Activated naive CD4-positive, alpha-beta T cell treated with anti-CD3 and anti-CD28 coated beads for 36 hours (primary cell): ENCODE measurements around the gene MMP15. TPM values are rescaled to one million over a fixed set of nuclear protein-coding genes. Genes with fewer than 3 reads are reported as not detected.
A peak's percentile ranks its signal among the peaks of the same experiment; 100 is the strongest.

Experiments used
- CTCF ChIA-PET: fragments of 350-600 bp; sonication (Branson Sonifier 250); formaldehyde crosslinking; loops from one replicate; lab custom pipeline; 2021; ENCODE audit warnings: antibody characterized with exemption; lab: Charles Lee
- DNase-seq: peaks from one replicate; pipeline ENCODE4 v3.0.0-alpha.2; 2020
- H3K27ac Mint-ChIP-seq: one replicate; pipeline ENCODE4 v1.8.0; 2021; ENCODE audit warnings: mild to moderate bottlenecking, mixed read lengths
- H3K27me3 Mint-ChIP-seq: one replicate; pipeline ENCODE4 v1.8.0; 2021; ENCODE audit warnings: low read depth, mixed read lengths
- H3K36me3 Mint-ChIP-seq: one replicate; pipeline ENCODE4 v1.8.0; 2021; ENCODE audit warnings: low read depth, mixed read lengths
- H3K4me1 Mint-ChIP-seq: one replicate; pipeline ENCODE4 v1.8.0; 2021; ENCODE audit warnings: low read depth, mixed read lengths
- H3K4me3 Mint-ChIP-seq: one replicate; pipeline ENCODE4 v1.8.0; 2021; ENCODE audit warnings: mild to moderate bottlenecking, moderate library complexity, mixed read lengths
- H3K9me3 Mint-ChIP-seq: one replicate; pipeline ENCODE4 v1.8.0; 2021; ENCODE audit warnings: mixed read lengths
- intact Hi-C: fragments of 100-400 bp; cut with micrococcal nuclease; formaldehyde crosslinking; loops from one replicate; pipeline ENCODE4 v1.15.1; 2023
- total RNA-seq, 2 experiments: library from RNA; stranded (reverse); gene quantifications; one replicate each; pipeline ENCODE4 v1.2.3, GENCODE V29; 2021

Gene MMP15
- total RNA-seq, 2 experiments from 2014 or later, result 0.12 to 0.24 TPM

DNA sequence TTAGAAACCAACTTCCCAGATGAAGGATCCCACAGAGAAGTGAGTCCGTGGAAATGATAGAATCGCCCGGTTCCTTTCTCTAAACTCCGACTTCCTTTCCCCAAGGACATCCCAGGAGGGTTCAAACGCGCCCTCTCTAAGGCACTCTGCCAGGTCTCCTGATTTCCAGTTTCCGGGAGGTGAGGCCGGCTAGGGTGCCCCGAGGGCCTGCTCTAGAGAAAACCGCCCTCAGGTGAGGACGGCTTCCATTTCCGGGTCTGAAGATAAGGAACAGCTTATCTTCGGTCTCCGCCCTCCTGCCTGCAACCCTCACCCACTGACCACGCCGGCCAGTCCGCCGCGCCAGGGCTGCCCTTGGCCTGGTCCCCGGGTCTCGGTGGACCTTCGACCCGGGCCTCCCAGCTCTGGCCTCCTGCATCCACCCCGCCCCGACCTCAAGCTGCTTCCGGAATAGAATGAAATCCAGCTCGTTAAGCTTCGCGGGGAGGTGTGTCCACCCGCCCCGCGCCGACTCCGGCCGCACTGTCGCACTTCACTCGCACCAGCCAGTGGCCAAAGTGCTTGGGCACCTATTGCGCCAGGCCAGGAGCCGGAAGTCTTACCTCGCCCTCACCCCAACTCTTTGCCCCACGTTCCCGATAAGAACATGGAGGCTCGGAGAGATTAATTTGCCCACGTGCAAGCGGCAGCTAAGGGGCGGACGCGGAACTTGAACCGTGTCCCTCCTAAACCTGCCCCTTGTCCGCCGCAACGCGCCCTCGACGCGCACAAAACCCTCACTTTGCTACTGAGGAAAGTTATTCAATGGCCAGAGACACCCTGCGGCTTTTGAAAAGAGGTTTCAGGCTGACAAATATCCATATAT lies 836 bp upstream of the MMP15 start:
- DNase-seq, result peak; percentile 27
- Mint-ChIP-seq H3K4me3 (peak overlapping the region; percentile 79), H3K4me1 (peaks cover 15% of the 10 kb centered on the region), H3K27ac (no peak overlapping the region), H3K27me3 (no peaks in the 10 kb centered on the region), H3K36me3 (peaks cover 3% of the 10 kb centered on the region), H3K9me3 (no peaks in the 10 kb centered on the region)
- intact Hi-C loops, result loop anchor here (1.0 to 10.0 kb wide), 6 partner anchors 105 to 710 kb away; partner anchors contain the start of genes CFAP20, CSNK2A2, GINS3 and GOT2
- CTCF ChIA-PET, result interaction anchor here (0.5 to 2.2 kb wide), 5 partner anchors 20 to 475 kb away, joined by 3 to 10 read pairs (median 5); no protein-coding TSS in a partner anchor

DNA sequence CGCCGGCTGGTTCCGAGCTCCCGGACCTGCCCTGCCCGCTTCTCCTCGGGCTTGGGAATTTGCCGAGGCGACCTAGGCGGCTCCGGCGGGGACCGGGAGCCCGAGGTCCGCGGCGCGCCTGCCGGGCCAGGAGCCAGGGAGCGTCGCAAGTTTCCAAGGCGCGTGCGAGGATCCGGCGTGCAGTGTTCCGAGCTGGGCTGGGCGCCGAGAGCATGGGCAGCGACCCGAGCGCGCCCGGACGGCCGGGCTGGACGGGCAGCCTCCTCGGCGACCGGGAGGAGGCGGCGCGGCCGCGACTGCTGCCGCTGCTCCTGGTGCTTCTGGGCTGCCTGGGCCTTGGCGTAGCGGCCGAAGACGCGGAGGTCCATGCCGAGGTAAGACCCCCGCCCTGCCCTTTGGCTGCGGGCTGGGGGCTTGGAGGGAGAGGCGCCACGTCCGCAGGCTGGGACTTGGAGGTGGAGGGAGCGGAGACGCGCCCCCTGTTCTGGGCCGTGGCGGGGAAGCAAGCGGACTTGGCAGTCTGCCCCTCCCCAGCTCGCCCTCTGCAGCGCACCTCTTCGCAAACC lies 668 bp downstream of the MMP15 start:
- Mint-ChIP-seq H3K4me1 (peaks cover 7% of the 10 kb centered on the region), H3K27me3 (no peaks in the 10 kb centered on the region), H3K27ac (no peak overlapping the region), H3K36me3 (no peaks in the 10 kb centered on the region), H3K9me3 (no peaks in the 10 kb centered on the region), H3K4me3 (peak overlapping the region; percentile 36)
- intact Hi-C loops, result loop anchor here (5.0 to 10.0 kb wide), 2 partner anchors 366 to 709 kb away; partner anchors contain the start of genes GINS3 and GOT2
- CTCF ChIA-PET, result interaction anchor here (0.6 to 0.9 kb wide), 2 partner anchors 18 to 95 kb away, joined by 3 to 4 read pairs; no protein-coding TSS in a partner anchor
- DNase-seq, result no peak

DNA sequence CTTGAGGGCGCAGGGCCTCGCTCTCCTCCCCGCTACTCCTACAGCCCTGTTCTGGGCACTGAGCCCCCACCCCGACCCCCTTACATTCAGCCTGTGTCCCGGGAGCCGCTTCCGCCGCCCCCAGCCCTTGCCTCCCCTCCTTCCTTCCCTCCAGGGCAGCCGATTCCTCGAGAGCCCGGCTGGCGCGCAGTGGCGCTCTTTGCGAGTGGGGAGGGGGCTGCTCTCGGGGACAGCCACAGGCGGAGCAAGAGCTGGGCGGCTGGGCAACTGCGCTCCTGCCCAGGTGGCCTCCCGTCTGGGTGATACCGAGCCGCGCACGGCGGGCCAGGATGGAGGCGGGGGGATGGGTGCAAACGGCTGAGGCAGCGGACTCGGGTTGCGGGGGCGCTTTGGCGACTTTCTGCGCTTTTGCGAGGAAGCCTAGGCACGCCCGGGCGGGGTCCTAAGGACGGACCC lies 1.2 kb downstream of the MMP15 start:
- Mint-ChIP-seq H3K36me3 (no peaks in the 10 kb centered on the region), H3K4me3 (peak overlapping the region; percentile 36), H3K4me1 (peaks cover 7% of the 10 kb centered on the region), H3K27me3 (no peaks in the 10 kb centered on the region), H3K27ac (no peak overlapping the region), H3K9me3 (no peaks in the 10 kb centered on the region)
- no peak for DNase-seq
- CTCF ChIA-PET, result no interaction called here
- intact Hi-C loops, result loop anchor here (5.0 to 10.0 kb wide), 2 partner anchors 366 to 708 kb away; partner anchors contain the start of genes GINS3 and GOT2

DNA sequence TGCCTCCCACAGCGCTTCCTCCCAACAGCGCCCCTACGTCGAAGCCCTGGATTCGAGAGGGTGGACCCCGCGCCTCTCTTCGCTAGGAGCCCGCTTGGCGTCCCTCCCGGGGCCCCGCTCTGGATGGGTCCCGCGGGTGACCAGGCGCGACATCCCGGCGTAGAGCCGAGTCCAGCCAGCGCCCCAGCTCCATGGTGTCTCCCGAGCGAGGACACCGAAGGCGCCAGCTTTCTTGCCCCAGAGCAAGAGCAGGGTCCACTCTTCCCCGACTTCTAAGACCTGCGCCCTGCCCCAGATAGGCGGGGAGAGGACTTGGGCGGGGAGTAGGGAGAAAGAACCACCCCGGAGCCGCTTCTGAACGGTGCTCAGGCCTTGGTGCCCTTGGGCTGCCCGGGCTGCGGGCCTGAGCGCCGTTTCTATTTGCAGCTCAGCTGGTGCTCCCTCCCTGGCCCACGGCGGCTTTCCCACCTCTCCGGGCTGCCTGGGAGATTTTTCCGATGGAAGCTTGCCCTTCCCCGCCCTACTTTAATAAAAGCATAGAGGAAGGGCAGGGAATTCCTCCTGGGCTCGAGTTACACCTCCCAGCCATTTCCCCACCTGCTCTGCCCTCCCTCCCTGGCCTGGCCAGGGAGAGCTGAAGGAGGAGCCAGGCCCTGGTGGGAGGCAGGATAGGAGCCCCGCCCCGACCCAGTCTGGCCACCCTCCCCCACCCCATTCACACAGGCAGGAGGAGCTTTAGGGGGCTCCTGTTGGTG lies 1.8 kb downstream of the MMP15 start:
- peaks cover 7% of the 10 kb centered on the region for H3K4me1 Mint-ChIP-seq
- no peaks in the 10 kb centered on the region for H3K36me3 Mint-ChIP-seq
- intact Hi-C loops, result loop anchor here (5.0 to 10.0 kb wide), 2 partner anchors 365 to 707 kb away; partner anchors contain the start of genes GINS3 and GOT2
- DNase-seq, result no peak
- no peaks in the 10 kb centered on the region for H3K9me3 Mint-ChIP-seq
- CTCF ChIA-PET, result no interaction called here
- no peaks in the 10 kb centered on the region for H3K27me3 Mint-ChIP-seq
- no peak overlapping the region for H3K4me3 Mint-ChIP-seq
- no peak overlapping the region for H3K27ac Mint-ChIP-seq

DNA sequence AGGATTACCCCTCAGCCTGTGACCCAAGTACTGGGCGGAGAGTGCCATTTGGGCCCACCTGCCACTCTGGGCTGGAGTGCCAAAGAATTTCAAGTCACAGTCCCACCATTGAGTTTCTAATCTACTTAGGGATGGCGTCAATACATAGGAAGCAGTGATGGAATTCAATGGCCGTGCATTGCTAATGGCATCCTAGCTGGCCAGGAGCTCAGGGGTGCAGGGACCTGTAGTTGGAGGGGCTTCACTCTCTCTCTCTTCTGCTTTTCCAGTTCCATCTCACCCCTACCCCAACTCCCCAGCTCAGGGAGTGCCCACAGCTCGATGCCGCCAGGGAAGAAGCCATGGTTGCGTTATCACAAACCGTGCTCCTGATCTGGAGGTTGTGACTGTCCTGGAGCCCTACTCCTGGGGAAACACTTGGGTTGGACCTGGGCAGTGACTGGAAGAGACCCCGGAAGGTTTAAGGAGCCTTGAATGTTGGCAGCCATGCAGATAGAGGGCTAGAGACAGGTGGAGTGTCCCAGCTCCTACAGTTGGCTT lies 2.4 kb downstream of the MMP15 start:
- no peaks in the 10 kb centered on the region for H3K9me3 Mint-ChIP-seq
- no peak overlapping the region for H3K4me3 Mint-ChIP-seq
- no peak for DNase-seq
- no peaks in the 10 kb centered on the region for H3K27me3 Mint-ChIP-seq
- CTCF ChIA-PET, result interaction anchor here (0.5 kb wide), 1 partner anchor 125 kb away, joined by 3 read pairs; no protein-coding TSS in a partner anchor
- intact Hi-C loops, result loop anchor here (5.0 to 10.0 kb wide), 2 partner anchors 364 to 707 kb away; partner anchors contain the start of genes GINS3 and GOT2
- H3K27ac Mint-ChIP-seq, result no peak overlapping the region
- peaks cover 7% of the 10 kb centered on the region for H3K4me1 Mint-ChIP-seq
- no peaks in the 10 kb centered on the region for H3K36me3 Mint-ChIP-seq

DNA sequence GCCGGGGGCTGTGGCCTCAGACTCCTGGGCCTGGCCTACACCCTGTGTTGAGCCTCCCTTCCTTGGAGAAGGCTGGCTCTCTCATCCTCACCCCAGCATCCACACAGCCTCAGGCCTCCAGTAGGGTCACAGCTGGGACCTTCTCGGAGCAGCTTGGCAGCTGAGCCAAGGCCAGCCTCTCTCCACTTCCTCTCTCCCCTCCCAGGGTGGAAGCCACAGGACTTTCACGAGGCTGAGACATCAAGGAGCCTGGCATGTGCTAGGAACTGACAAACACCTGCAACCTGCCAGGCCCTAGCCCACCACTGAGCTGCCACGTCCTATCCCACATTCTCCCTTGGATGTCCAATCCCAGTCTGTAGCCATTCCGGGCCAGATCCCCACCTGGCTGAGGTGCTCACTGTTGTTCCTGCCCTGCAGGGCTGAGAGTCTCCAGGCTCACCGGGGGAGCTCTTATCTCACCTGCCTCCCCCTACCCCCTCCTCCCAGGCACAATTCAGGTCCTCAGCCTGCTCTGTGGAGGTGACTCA lies 3.1 kb downstream of the MMP15 start:
- Mint-ChIP-seq H3K36me3 (no peaks in the 10 kb centered on the region), H3K27me3 (no peaks in the 10 kb centered on the region), H3K27ac (no peak overlapping the region), H3K4me1 (peaks cover 7% of the 10 kb centered on the region), H3K4me3 (no peak overlapping the region), H3K9me3 (no peaks in the 10 kb centered on the region)
- CTCF ChIA-PET, result interaction anchor here (0.5 kb wide), 1 partner anchor 124 kb away, joined by 3 read pairs; no protein-coding TSS in a partner anchor
- intact Hi-C loops, result loop anchor here (5.0 to 10.0 kb wide), 2 partner anchors 364 to 706 kb away; partner anchors contain the start of genes GINS3 and GOT2
- DNase-seq, result no peak

DNA sequence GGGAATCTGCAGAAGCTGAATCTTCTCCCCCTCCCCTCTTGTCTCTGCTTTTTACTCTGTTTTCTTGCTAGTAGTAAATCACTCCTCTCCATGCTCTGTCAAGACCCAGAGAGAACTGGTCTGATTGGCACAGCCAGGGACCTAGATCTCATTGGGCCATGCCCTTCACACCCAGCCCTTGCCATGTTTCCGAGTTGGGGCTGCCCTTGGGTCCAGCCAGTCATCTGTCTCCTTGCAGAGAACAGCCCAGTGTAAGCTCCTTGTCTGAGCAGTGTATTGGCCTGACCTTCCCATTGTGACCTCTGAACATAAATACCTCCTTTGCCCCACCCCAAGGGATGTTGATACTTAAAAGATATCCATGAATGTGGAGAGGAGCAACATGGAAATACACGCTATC lies 3.9 kb downstream of the MMP15 start:
- CTCF ChIA-PET, result no interaction called here
- intact Hi-C loops, result loop anchor here (5.0 to 10.0 kb wide), 2 partner anchors 363 to 705 kb away; partner anchors contain the start of genes GINS3 and GOT2
- no peak overlapping the region for H3K27ac Mint-ChIP-seq
- H3K27me3 Mint-ChIP-seq, result no peaks in the 10 kb centered on the region
- no peak for DNase-seq
- H3K9me3 Mint-ChIP-seq, result no peaks in the 10 kb centered on the region
- H3K4me1 Mint-ChIP-seq, result peaks cover 7% of the 10 kb centered on the region
- H3K36me3 Mint-ChIP-seq, result no peaks in the 10 kb centered on the region
- H3K4me3 Mint-ChIP-seq, result no peak overlapping the region

DNA sequence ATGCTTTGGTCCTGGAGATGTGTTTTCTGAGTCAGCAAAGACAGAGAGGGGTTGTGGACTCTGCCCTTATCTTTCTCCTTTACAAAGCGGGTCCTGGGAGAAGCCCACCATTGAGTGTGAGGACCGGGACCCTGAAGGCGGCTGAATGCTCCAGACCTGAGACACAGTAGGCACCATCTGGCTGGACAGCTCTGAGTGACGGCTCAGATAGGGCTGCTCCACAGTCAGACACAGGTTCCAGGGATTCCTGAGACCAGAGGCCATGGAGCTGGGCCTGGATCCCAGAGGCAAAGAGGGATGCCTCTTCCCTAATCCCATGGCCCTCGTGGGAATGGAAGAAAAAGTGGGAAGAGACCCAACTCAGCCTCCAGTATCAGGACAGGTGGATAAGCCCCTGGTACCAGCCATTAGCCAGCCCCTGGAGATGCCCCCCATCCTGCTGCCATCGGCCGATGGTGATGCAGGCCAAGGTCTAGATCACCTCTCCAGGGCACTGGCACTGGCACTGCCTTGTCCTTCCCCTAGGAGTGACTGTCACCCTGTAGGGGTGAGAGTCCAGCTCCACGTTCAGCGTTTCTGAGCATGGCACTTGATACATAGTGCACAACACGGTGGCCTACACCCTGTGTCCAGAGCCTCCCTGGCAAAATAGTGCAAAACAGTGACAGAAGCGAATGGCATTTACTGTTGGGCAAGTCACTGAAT lies 4.7 kb downstream of the MMP15 start:
- Mint-ChIP-seq H3K4me1 (no peaks in the 10 kb centered on the region), H3K27me3 (no peaks in the 10 kb centered on the region), H3K4me3 (no peak overlapping the region), H3K27ac (no peak overlapping the region), H3K9me3 (no peaks in the 10 kb centered on the region), H3K36me3 (no peaks in the 10 kb centered on the region)
- intact Hi-C loops, result no loop called here
- DNase-seq, result no peak
- CTCF ChIA-PET, result no interaction called here

DNA sequence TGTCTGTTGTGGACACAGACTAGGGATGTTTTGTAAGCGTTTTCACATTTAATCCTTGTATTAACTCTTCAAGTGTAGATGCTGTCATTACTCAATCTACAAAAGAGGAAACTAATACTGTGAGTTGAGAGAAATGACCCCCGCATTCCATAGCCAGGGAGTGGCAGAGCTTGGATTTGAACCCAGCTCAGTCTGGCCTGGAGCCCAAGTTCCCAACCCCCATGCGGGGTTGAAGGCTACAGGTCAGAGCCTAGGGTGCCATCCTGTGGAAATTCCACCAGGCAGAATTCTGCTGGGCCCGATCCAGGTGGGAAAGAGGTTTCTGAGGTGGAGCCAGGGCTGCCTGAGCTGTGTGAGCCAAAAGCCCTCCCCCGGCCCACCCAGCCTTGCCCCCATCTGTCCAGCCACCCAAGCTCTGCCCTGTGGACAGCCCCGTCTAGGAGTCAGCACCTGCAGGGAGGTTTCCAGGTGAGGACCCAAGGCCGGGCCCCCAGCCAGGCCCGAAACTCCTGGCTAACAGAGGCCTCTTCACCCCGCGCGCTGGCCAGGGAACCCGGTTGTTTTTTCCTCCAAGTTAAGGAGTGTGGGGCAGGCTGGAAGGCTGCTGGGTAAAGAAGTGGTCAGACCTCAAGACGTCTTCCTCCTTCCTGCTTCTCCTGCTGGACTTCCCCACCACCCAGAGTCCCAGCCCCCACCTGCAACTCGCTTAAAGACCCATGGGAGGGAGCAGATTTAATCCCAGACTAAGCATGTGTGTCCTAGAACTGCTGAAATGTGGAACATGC lies 5.7 kb downstream of the MMP15 start:
- no peaks in the 10 kb centered on the region for H3K27me3 Mint-ChIP-seq
- no peaks in the 10 kb centered on the region for H3K36me3 Mint-ChIP-seq
- H3K27ac Mint-ChIP-seq, result no peak overlapping the region
- DNase-seq, result no peak
- no peaks in the 10 kb centered on the region for H3K4me1 Mint-ChIP-seq
- no peaks in the 10 kb centered on the region for H3K9me3 Mint-ChIP-seq
- CTCF ChIA-PET, result no interaction called here
- no peak overlapping the region for H3K4me3 Mint-ChIP-seq
- intact Hi-C loops, result no loop called here

DNA sequence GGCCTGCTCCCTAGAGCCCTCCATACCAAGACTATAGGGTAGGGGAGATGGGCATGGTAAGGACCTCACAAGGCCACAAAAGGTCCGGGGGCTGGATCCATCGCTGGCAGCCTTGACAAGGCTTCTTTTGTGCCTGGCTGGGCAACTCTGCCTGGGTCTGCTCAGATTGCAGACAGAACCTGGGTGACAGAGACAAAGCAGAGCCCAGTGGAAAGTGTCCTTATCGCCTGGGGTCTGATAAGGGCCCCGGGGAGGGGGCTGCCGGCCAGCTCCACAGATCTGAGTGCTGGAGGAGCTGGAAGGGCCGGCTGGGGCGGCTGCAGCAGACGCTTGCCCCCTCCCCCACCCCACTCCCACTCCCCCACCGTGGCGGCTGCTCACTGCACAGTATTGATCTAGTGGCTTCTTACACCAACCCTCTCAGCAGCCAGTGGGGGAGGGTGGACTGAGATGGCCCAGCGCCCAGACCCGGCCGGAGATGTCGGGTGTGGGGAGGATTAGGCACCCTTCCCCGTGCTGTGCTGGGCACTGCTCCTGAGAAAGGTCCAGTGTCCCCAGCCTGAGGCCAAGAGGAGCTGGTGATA lies 7.2 kb downstream of the MMP15 start:
- H3K9me3 Mint-ChIP-seq, result no peaks in the 10 kb centered on the region
- no peaks in the 10 kb centered on the region for H3K4me1 Mint-ChIP-seq
- no peak overlapping the region for H3K27ac Mint-ChIP-seq
- H3K36me3 Mint-ChIP-seq, result no peaks in the 10 kb centered on the region
- CTCF ChIA-PET, result no interaction called here
- DNase-seq, result no peak
- no peak overlapping the region for H3K4me3 Mint-ChIP-seq
- intact Hi-C loops, result no loop called here
- no peaks in the 10 kb centered on the region for H3K27me3 Mint-ChIP-seq
